Measurements from ENCODE around the gene RCE1.

Gene RCE1

GRCh38 chr11:66855574-66856495, 12.6 kb downstream of the RCE1 start:
- H3K27ac ChIP-seq, result peak overlapping the region; percentile 23 to 96 (median 88)
- H3K4me3 ChIP-seq, result peak overlapping the region; percentile 46 to 71 (median 67)

GRCh38 chr11:66856496-66857233, 13.4 kb downstream of the RCE1 start, which contains the start of gene LRFN4:
Gene LRFN4 (plus strand): TSS chr11:66857064. CDS start chr11:66857745, 681 bp downstream.
- peak within 1 kb of the TSS; percentile 46 to 71 (median 67) for H3K4me3 ChIP-seq
- H3K27ac ChIP-seq, result peak within 1 kb of the TSS; percentile 23 to 96 (median 88)

- Histone ChIP-seq H3K4me3 (peak overlapping the region; percentile 27 to 71 (median 67)), H3K27ac (peak overlapping the region in 17 of 21 experiments; percentile 6 to 92 (median 69))
These were observed 14.1 kb downstream of the RCE1 start for GRCh38 chr11:66857234-66857926.

- peak overlapping the region in 2 of 7 experiments; percentile 67 to 71 for H3K4me3 ChIP-seq
These were observed 14.6 kb downstream of the RCE1 start for GRCh38 chr11:66857927-66858185.

GRCh38 chr11:66858186-66858938, 15.1 kb downstream of the RCE1 start:
- Histone ChIP-seq H3K4me3 (no peak overlapping the region), H3K27ac (no peak overlapping the region)

More at GRCh38 chr11:66857927-66858185, 14.6 kb downstream of the RCE1 start:
- H3K27ac ChIP-seq, result peak overlapping the region in 4 of 21 experiments; percentile 55 to 78 (median 70)

GRCh38 chr11:66858939-66859685, 15.9 kb downstream of the RCE1 start:
- Histone ChIP-seq H3K27ac (no peak overlapping the region), H3K4me3 (no peak overlapping the region)

GRCh38 chr11:66859686-66860448, 16.6 kb downstream of the RCE1 start:
- H3K4me3 ChIP-seq, result no peak overlapping the region

GRCh38 chr11:66860449-66860831, 17.2 kb downstream of the RCE1 start:
- Histone ChIP-seq H3K4me3 (no peak overlapping the region), H3K27ac (no peak overlapping the region)

More at GRCh38 chr11:66859686-66860448, 16.6 kb downstream of the RCE1 start:
- no peak overlapping the region for H3K27ac ChIP-seq

- Histone ChIP-seq H3K27ac (no peak overlapping the region), H3K4me3 (no peak overlapping the region)
These were observed 18.0 kb downstream of the RCE1 start for GRCh38 chr11:66861038-66861773.

- Histone ChIP-seq H3K27ac (no peak overlapping the region), H3K4me3 (no peak overlapping the region)
These were observed 18.7 kb downstream of the RCE1 start for GRCh38 chr11:66861774-66862558.

GRCh38 chr11:66862559-66863037, 19.4 kb downstream of the RCE1 start:
- Histone ChIP-seq H3K27ac (no peak overlapping the region), H3K4me3 (no peak overlapping the region)

GRCh38 chr11:66863428-66864125, 20.3 kb downstream of the RCE1 start:
- no peak overlapping the region for H3K4me3 ChIP-seq
- H3K27ac ChIP-seq, result peak overlapping the region in 2 of 21 experiments; percentile 26 to 31

- no peak overlapping the region for H3K4me3 ChIP-seq
- H3K27ac ChIP-seq, result peak overlapping the region in 2 of 21 experiments; percentile 26 to 31
These were observed 21.1 kb downstream of the RCE1 start for GRCh38 chr11:66864172-66864901.

GRCh38 chr11:66864924-66865697, 21.9 kb downstream of the RCE1 start:
- H3K27ac ChIP-seq, result no peak overlapping the region
- H3K4me3 ChIP-seq, result no peak overlapping the region

All from skin epidermis (tissue), 12 donors.